PC-9 (cell line): Measurements from ENCODE around the gene ZNF865. TPM values are rescaled to one million over a fixed set of nuclear protein-coding genes. Genes with fewer than 3 reads are reported as not detected.

Experiments
- BruUV-seq: library from RNA; stranded (reverse); fragments of 400-500 nt; replicated peaks from 2 replicates; lab custom pipeline; 2021; lab: Mats Ljungman, UMichigan
- CTCF ChIA-PET: fragments of 300-600 bp; sonication (Branson Sonifier 250); formaldehyde crosslinking; loops from one replicate; lab custom pipeline; 2022; ENCODE audit warnings: antibody characterized with exemption; lab: Charles Lee
- POLR2A ChIA-PET: fragments of 300-600 bp; sonication (Branson Sonifier 250); formaldehyde crosslinking; loops from one replicate; lab custom pipeline; 2022; ENCODE audit warnings: antibody characterized with exemption; ENCODE audit not compliant: unreplicated experiment; lab: Charles Lee
- DNase-seq, 2 experiments: peaks; one replicate each; pipeline versions ENCODE4 v3.0.0 to v3.0.0-alpha.2; 2015 to 2022; ENCODE audit warnings: mixed read lengths in 1 of 2
- H2AFZ ChIP-seq: fragments of 200-600 bp; sonication (generic); 2 replicates; pipeline ENCODE4 v1.8.1; 2017; ENCODE audit warnings: antibody characterized with exemption
- H3F3A ChIP-seq: fragments of 200-600 bp; sonication (generic); 2 replicates; pipeline ENCODE4 v1.8.1; 2017; ENCODE audit warnings: antibody characterized with exemption, mild to moderate bottlenecking, low read depth; ENCODE audit not compliant: insufficient read depth
- H3K27ac ChIP-seq: fragments of 200-600 bp; sonication (generic); 2 replicates; pipeline ENCODE4 v1.6.1; 2016; ENCODE audit warnings: mixed run types
- H3K27me3 ChIP-seq: fragments of 200-600 bp; sonication (generic); 2 replicates; pipeline ENCODE4 v1.6.1; 2016; ENCODE audit warnings: low read depth, mixed run types; ENCODE audit not compliant: insufficient read depth
- H3K36me3 ChIP-seq: fragments of 200-600 bp; sonication (generic); 2 replicates; pipeline ENCODE4 v1.6.1; 2016; ENCODE audit warnings: low read depth, mixed run types
- H3K4me1 ChIP-seq: fragments of 200-600 bp; sonication (generic); replicated peaks from 2 replicates; pipeline ENCODE4 v1.6.1; 2016; ENCODE audit warnings: mixed run types; ENCODE audit not compliant: insufficient read depth
- H3K4me2 ChIP-seq: fragments of 200-600 bp; sonication (generic); 2 replicates; pipeline ENCODE4 v1.6.1; 2017; ENCODE audit warnings: mixed run types
- H3K4me3 ChIP-seq: fragments of 200-600 bp; sonication (generic); 2 replicates; pipeline ENCODE4 v1.6.1; 2016; ENCODE audit warnings: mixed run types
- H3K79me2 ChIP-seq: fragments of 200-600 bp; sonication (generic); 2 replicates; pipeline ENCODE4 v1.6.1; 2017; ENCODE audit warnings: low read depth, mixed run types
- H3K9me2 ChIP-seq: fragments of 200-600 bp; sonication (generic); 2 replicates; pipeline ENCODE4 v1.8.1; 2017; ENCODE audit warnings: mild to moderate bottlenecking; ENCODE audit not compliant: insufficient read depth
- H3K9me3 ChIP-seq: fragments of 200-600 bp; sonication (generic); 2 replicates; pipeline ENCODE4 v1.8.1; 2016; ENCODE audit warnings: low read depth; ENCODE audit not compliant: insufficient read depth
- H4K20me1 ChIP-seq: fragments of 200-600 bp; sonication (generic); 2 replicates; pipeline ENCODE4 v1.8.1; 2017; ENCODE audit not compliant: insufficient read depth
- CTCF ChIP-seq: fragments of 200-600 bp; sonication (generic); conservative IDR thresholded peaks from 2 replicates; pipeline ENCODE4 v1.6.1; 2017; ENCODE audit warnings: mixed run types, antibody characterized with exemption, mild to moderate bottlenecking, moderate library complexity
- EZH2 ChIP-seq: fragments of 200-600 bp; sonication (generic); IDR thresholded peaks from 2 replicates; pipeline ENCODE4 v1.8.0; 2017; ENCODE audit warnings: antibody characterized with exemption, low read depth
- intact Hi-C: fragments of 100-400 bp; cut with micrococcal nuclease; formaldehyde crosslinking; loops from one replicate; pipeline ENCODE4 v1.10.0; 2022; ENCODE audit not compliant: unreplicated experiment
- total RNA-seq: library from RNA; stranded (reverse); gene quantifications from 2 replicates; pipeline ENCODE4 v1.2.3, GENCODE V29; 2021

Gene ZNF865
- total RNA-seq, 1 experiment from 2014 or later: 26.8 TPM

- peaks cover 9% of the 10 kb centered on the region; the same call in 1 of the 2 replicates for H3K36me3 ChIP-seq
- no peaks in the 10 kb centered on the region for H3K27me3 ChIP-seq
- no peak overlapping the region for H3K4me3 ChIP-seq
- peaks cover 34% of the 10 kb centered on the region; the same call in 1 of the 2 replicates for H3F3A ChIP-seq
- H3K9me3 ChIP-seq: no peaks in the 10 kb centered on the region
- BruUV-seq: no TSS peak
- no peak for DNase-seq
- no peak overlapping the region for H3K27ac ChIP-seq
- no peak overlapping the region for H3K4me2 ChIP-seq
- intact Hi-C loops: no loop called here
- POLR2A ChIA-PET: interaction anchor here (0.9 kb wide), 1 partner anchor 249 kb away, joined by 7 read pairs; no protein-coding TSS in a partner anchor
- peaks cover 7% of the 10 kb centered on the region; the same call in 1 of the 2 replicates for H4K20me1 ChIP-seq
- no peak for TF ChIP-seq EZH2
- no peak for TF ChIP-seq CTCF
- CTCF ChIA-PET: no interaction called here
- peaks cover 18% of the 10 kb centered on the region for H3K79me2 ChIP-seq
- H3K4me1 ChIP-seq: 0 out of 2 replicates have a peak, but pooled peaks cover 3% of the 10 kb centered on the region
- no peak overlapping the region for H2AFZ ChIP-seq
- H3K9me2 ChIP-seq: no peaks in the 10 kb centered on the region
Measured at GRCh38 chr19:55576746-55577145, 28.7 kb upstream of the ZNF865 start.

- Histone ChIP-seq H3K4me2 (no peak overlapping the region), H3K9me3 (no peaks in the 10 kb centered on the region), H3F3A (peaks cover 40% of the 10 kb centered on the region; the same call in 1 of the 2 replicates), H3K27ac (no peak overlapping the region), H2AFZ (no peak overlapping the region), H3K36me3 (peaks cover 9% of the 10 kb centered on the region; the same call in 1 of the 2 replicates), H3K4me1 (0 out of 2 replicates have a peak, but pooled peaks cover 3% of the 10 kb centered on the region), H3K27me3 (no peaks in the 10 kb centered on the region), H4K20me1 (peaks cover 7% of the 10 kb centered on the region; the same call in 1 of the 2 replicates), H3K79me2 (peaks cover 18% of the 10 kb centered on the region), H3K9me2 (no peaks in the 10 kb centered on the region), H3K4me3 (no peak overlapping the region)
- ChIA-PET CTCF (no interaction called here), POLR2A (no interaction called here)
- no TSS peak for BruUV-seq
- TF ChIP-seq CTCF (no peak), EZH2 (no peak)
- DNase-seq: no peak
- intact Hi-C loops: no loop called here
Measured at GRCh38 chr19:55578031-55578760, 27.3 kb upstream of the ZNF865 start.

DNA sequence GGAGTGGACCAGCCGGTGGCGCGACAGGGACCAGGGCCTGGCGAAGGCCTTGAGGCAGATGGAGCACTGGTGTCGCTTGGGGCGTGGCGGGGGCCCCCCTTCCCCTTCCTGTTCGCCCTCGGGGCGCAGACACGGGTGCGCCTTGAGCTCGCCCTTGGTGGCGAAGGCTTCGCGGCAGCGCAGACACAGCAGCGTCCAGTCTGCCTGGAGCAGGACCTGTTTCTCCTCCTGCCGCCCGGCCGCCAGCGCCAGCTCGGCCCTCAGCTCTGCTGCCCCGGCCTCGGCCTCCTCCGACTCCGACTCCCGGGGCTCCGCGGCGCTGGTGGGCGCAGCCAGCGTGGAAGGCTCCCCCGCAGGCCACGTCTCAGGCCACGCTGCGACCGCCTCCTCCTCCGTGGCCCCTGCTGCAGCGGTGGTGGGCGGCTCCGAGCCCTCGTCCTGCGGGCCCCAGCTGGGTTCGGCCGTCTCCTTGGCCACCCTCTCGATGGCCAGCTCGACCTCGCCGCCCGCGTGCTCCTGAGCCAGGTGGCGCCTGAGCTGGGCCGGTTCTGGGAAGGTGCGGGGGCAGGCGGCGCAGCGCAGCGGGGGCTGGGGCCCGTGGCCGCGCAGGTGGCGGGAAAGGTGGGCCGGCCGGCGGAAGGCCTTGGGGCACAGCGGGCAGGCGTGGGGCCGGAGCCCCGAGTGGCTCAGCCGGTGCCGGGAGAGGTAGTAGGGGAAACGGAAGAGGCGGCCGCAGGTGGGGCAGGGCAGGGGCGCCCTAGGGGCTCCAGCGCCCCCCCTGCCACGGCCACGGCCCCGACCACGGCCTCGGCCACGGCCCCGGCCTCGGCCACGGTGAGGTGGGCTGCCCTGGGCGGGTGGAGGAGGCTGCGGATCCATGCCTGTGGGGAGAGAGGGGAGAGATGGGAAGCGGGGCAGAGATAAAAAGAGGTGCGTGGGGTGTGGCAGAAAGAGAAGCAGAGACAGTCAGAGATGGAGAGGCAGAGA, 26.4 kb upstream of the ZNF865 start:
- DNase-seq: no peak
- Histone ChIP-seq H3K36me3 (peaks cover 9% of the 10 kb centered on the region; the same call in 1 of the 2 replicates), H3K27me3 (no peaks in the 10 kb centered on the region), H3K9me3 (no peaks in the 10 kb centered on the region), H3F3A (peaks cover 42% of the 10 kb centered on the region; the same call in 1 of the 2 replicates), H3K79me2 (peaks cover 18% of the 10 kb centered on the region), H3K9me2 (no peaks in the 10 kb centered on the region), H3K4me3 (peak overlapping the region; percentile 98), H3K4me1 (0 out of 2 replicates have a peak, but pooled peaks cover 3% of the 10 kb centered on the region), H4K20me1 (peaks cover 7% of the 10 kb centered on the region; the same call in 1 of the 2 replicates), H2AFZ (no peak overlapping the region), H3K4me2 (peak overlapping the region; percentile 91), H3K27ac (no peak overlapping the region)
- BruUV-seq: TSS peak; percentile 27
- POLR2A ChIA-PET: no interaction called here
- CTCF ChIA-PET: no interaction called here
- TF ChIP-seq EZH2 (no peak), CTCF (no peak)
- intact Hi-C loops: no loop called here
